RWPE2 (cell line): Measurements from ENCODE around the gene TRMT61A.
"Not testable (repeated sequence)": the region's sequence is repeated elsewhere in the genome, so short reads cannot be mapped to it uniquely, and the experiment has no call there.

Experiments
- ATAC-seq: fragments of 200-7000 bp; cut with Tn5 transposase; 3 replicates; pipeline ENCODE4 v1.9.1; 2021; ENCODE audit warnings: low read depth
- DNase-seq: peaks from one replicate; pipeline ENCODE4 v3.0.0-alpha.2; 2020; ENCODE audit warnings: low spot score
- H3K27ac ChIP-seq: fragments of 450-650 bp; 2 replicates; pipeline ENCODE4 v1.5.1; 2017; ENCODE audit warnings: mild to moderate bottlenecking; ENCODE audit not compliant: poor library complexity, severe bottlenecking
- H3K27me3 ChIP-seq: fragments of 250-450 bp; sonication (Bioruptor Pico); 2 replicates; pipeline ENCODE4 v1.5.1; 2021; ENCODE audit warnings: mild to moderate bottlenecking, moderate library complexity; ENCODE audit not compliant: insufficient read depth, poor library complexity, severe bottlenecking
- H3K36me3 ChIP-seq: fragments of 250-450 bp; sonication (Bioruptor Pico); 2 replicates; pipeline ENCODE4 v1.5.1; 2020; ENCODE audit warnings: low read depth, mild to moderate bottlenecking, moderate library complexity
- H3K4me1 ChIP-seq: fragments of 250-450 bp; sonication (Bioruptor Pico); 2 replicates; pipeline ENCODE4 v1.5.1; 2021; ENCODE audit warnings: mild to moderate bottlenecking, moderate library complexity; ENCODE audit not compliant: insufficient read depth, poor library complexity, severe bottlenecking
- H3K4me3 ChIP-seq: fragments of 250-450 bp; sonication (Bioruptor Pico); 2 replicates; pipeline ENCODE4 v1.5.1; 2021; ENCODE audit warnings: mild to moderate bottlenecking, moderate library complexity; ENCODE audit not compliant: severe bottlenecking
- H3K9me3 ChIP-seq: fragments of 250-450 bp; sonication (Bioruptor Pico); 2 replicates; pipeline ENCODE4 v1.5.1; 2021; ENCODE audit warnings: mild to moderate bottlenecking, moderate library complexity; ENCODE audit not compliant: severe bottlenecking
- TF ChIP-seq, protein P1 (sequence below): fragments of 450-650 bp; IDR thresholded peaks from one replicate; pipeline ENCODE4 v1.5.1; 2017; ENCODE audit warnings: mild to moderate bottlenecking, moderate library complexity; ENCODE audit not compliant: poor library complexity, severe bottlenecking

The TRMT61A gene

DNA sequence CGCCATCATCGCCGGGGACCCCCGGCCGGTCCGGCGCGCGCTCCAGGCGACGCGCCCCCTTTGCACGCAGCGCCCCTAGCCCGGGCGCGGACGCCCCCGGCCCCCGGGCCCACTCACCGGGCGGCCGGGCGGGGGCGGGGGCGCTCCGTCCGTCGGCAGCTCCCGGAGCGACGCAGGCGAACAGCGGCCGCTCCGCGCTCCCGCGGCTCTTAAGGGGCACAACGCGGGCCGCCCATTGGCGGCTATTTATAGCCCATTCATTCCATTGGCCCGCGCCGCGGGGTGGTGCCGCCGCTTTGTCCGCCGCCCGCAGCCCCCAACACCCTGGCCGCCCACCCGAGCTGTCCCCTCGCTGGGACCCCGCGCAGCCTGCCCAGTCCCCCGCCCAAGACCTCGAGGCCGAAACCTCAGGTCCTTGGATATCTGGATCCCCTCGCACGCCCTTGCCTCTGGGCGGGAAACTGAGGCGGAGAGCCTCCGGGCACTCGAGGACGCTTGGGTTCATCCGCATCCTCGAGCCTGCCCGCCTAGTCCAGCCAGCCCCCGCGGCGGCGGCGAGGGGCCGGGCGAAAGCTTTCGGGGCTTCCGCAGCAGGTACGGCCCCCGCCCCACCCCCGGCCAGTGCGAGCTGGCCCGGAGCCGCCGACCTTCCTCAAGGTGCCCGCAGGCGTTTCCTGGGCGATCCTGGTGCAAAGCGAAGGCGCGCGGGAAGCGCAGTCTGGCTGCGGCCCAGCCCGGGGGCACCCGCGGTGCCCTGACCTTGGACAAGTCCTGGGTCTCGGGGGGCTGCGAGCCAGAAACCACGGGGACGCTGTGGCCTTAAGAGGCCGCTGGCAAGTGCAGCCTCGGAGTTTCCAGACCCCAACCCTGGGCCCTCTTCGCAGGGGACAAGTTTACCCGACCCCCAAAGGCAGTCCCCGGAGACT is 6.1 kb upstream of the TRMT61A start, which contains the start of gene CKB:
Gene CKB, minus strand, starts transcription at position 182 of the 926 bp plus-strand sequence. CDS start 337 bp downstream, outside the sequence.
- H3K4me1 ChIP-seq: peaks cover 14% of the 10 kb centered on the region
- H3K4me3 ChIP-seq: peak within 1 kb of the TSS; percentile 60
- peaks cover 16% of the 10 kb centered on the region for H3K27me3 ChIP-seq
- ATAC-seq: peak; percentile 26; the same call in 2 of the 3 replicates
- TF ChIP-seq, protein P1, sequence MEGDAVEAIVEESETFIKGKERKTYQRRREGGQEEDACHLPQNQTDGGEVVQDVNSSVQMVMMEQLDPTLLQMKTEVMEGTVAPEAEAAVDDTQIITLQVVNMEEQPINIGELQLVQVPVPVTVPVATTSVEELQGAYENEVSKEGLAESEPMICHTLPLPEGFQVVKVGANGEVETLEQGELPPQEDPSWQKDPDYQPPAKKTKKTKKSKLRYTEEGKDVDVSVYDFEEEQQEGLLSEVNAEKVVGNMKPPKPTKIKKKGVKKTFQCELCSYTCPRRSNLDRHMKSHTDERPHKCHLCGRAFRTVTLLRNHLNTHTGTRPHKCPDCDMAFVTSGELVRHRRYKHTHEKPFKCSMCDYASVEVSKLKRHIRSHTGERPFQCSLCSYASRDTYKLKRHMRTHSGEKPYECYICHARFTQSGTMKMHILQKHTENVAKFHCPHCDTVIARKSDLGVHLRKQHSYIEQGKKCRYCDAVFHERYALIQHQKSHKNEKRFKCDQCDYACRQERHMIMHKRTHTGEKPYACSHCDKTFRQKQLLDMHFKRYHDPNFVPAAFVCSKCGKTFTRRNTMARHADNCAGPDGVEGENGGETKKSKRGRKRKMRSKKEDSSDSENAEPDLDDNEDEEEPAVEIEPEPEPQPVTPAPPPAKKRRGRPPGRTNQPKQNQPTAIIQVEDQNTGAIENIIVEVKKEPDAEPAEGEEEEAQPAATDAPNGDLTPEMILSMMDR: no peak
- H3K27ac ChIP-seq: peak within 1 kb of the TSS; percentile 54
- H3K36me3 ChIP-seq: peaks cover 5% of the 10 kb centered on the region; the same call in 1 of the 2 replicates
- DNase-seq: no peak
- H3K9me3 ChIP-seq: no peaks in the 10 kb centered on the region

DNA sequence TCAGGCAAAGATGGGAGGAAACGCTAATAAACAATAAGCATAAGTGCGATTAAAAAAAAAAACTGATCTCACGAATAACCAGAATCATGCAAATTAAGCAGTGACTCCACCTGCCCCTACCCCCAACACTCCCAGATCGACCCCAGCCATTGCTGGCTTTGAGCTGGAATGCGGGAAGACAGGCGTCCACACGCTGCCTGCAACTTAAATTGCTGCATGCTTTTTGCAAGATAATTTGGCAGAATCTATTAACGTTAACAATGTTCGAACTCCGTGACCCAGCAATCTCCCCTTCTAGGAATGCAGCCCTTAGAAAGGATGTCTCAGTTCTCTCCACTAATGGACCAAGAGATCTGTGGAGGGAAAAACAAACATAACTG is 5.4 kb upstream of the TRMT61A start:
- H3K27me3 ChIP-seq: peaks cover 16% of the 10 kb centered on the region
- no peak overlapping the region for H3K27ac ChIP-seq
- TF ChIP-seq, protein P1: no peak
- DNase-seq: no peak
- ATAC-seq: no peak
- H3K9me3 ChIP-seq: no peaks in the 10 kb centered on the region
- peaks cover 10% of the 10 kb centered on the region for H3K4me1 ChIP-seq
- H3K36me3 ChIP-seq: peaks cover 5% of the 10 kb centered on the region; the same call in 1 of the 2 replicates
- no peak overlapping the region for H3K4me3 ChIP-seq

DNA sequence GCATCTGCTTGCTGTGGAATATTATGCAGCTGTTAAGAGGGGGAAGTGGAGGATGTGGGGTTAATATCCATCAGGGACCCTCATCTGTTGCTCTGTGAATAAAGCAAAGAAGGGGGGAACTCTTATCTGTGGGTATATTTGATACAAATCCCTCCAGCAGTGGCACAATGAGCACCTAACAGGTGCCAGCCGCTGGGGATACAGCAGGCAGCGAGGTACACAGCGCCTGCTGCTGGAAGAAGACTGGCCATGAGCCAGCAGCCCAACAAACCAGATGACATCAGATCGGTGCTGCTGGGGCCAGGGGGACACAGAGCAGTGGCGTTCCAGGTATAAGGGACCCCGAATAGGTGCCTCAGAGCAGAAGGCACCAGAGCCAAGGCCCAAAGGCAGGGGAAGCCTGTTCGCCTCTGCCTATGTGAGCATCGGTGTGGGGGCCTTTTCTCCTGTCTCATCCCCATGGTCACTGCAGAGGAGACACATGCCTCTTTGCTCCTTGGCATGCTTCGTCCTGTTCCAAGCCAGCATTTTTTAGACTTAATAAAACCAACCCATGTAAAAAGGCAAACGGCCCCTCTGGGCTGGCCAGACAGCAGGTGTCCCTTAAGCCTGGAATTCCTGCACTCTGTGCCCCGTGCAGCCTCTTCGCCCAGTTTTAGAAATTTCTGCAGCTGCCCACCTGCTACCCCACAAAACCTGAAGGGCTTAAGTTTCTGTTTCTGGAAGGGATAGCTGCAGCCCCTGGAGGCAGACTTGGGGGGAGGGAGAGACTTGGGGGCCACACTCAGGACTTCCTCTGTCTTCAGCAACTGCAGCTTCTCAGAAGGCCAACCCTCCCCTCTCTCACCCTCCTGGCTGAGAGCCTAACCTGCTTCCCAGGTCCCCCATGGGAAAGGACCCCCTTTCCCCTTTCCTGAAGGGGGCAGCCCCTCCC is 4.7 kb upstream of the TRMT61A start:
- TF ChIP-seq, protein P1: no peak
- Histone ChIP-seq H3K27ac (no peak overlapping the region), H3K36me3 (peaks cover 5% of the 10 kb centered on the region; the same call in 1 of the 2 replicates), H3K4me1 (peaks cover 4% of the 10 kb centered on the region), H3K4me3 (no peak overlapping the region), H3K27me3 (peaks cover 16% of the 10 kb centered on the region), H3K9me3 (no peaks in the 10 kb centered on the region)
- no peak for ATAC-seq
- no peak for DNase-seq

DNA sequence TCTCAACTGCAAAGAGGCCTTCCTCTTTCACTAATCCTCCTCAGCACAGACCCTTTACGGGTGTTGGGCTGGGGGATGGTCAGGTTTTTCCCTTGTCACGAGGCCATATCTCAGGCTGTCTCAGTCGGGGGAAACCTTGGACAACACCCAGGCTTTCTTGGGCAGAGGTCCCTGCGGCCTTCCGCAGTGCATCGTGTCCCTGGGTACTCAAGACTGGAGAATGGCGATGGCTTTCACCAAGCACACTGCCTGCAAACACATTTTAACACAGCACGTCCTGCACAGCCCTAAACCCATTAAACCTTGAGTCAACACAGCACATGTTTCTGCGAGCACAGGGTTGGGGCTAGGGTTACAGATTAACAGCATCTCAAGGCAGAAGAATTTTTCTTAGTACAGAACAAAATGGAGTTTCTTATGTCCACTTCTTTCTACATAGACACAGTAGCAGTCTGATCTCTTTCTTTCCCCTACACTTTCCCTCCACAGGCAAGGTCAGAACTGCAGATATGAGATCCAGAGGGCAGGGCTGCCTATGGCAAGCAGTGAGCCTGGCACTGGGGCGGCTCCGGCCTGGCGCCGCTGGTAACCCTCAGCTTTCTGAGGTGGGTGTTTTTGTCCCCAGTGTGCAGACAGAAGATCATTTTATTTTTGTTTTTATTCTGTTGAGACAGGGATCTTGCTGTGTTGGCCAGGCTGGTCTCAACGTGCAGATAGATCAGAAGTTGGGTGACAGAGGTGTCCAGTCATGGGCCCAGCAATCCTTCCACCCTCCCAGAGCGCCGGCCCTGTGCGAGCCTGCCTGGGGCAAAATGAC is 3.4 kb upstream of the TRMT61A start:
- peaks cover 16% of the 10 kb centered on the region for H3K27me3 ChIP-seq
- not testable (repeated sequence) for H3K4me3 ChIP-seq, H3K36me3 ChIP-seq, H3K4me1 ChIP-seq, H3K27ac ChIP-seq, ATAC-seq, DNase-seq, H3K9me3 ChIP-seq
